NCI-H2171 (cell line): ENCODE measurements around the gene JADE2.
"Not testable (repeated sequence)": the region's sequence is repeated elsewhere in the genome, so short reads cannot be mapped to it uniquely, and the experiment has no call there.

Experiments
- DNase-seq: peaks from one replicate; lab custom pipeline; 2025; lab: John Stamatoyannopoulos, UW

JADE2 gene

GRCh38 chr5:134551901-134552300 is 26.4 kb downstream of the JADE2 start:
- no peak for DNase-seq

GRCh38 chr5:134552301-134552700 is 26.8 kb downstream of the JADE2 start:
- DNase-seq: no peak

GRCh38 chr5:134552716-134553115 is 27.2 kb downstream of the JADE2 start:
- DNase-seq: not testable (repeated sequence)

- no peak for DNase-seq
Measured at GRCh38 chr5:134553821-134554267, 28.4 kb downstream of the JADE2 start.

- DNase-seq: no peak
Measured at GRCh38 chr5:134554319-134555222, 29.1 kb downstream of the JADE2 start.

- DNase-seq: no peak
Measured at GRCh38 chr5:134555223-134555889, 29.9 kb downstream of the JADE2 start.

GRCh38 chr5:134555890-134556311 is 30.4 kb downstream of the JADE2 start:
- DNase-seq: peak; percentile 71

- not testable (repeated sequence) for DNase-seq
Measured at GRCh38 chr5:134556588-134556987, 31.1 kb downstream of the JADE2 start.

- DNase-seq: no peak
Measured at GRCh38 chr5:134556994-134557393, 31.5 kb downstream of the JADE2 start.

- no peak for DNase-seq
Measured at GRCh38 chr5:134559672-134560071, 34.2 kb downstream of the JADE2 start.

- no peak for DNase-seq
Measured at GRCh38 chr5:134560698-134561097, 35.2 kb downstream of the JADE2 start.

GRCh38 chr5:134561871-134562296 is 36.4 kb downstream of the JADE2 start:
- DNase-seq: no peak

GRCh38 chr5:134563221-134563620 is 37.8 kb downstream of the JADE2 start:
- no peak for DNase-seq

GRCh38 chr5:134563962-134564361 is 38.5 kb downstream of the JADE2 start:
- DNase-seq: no peak

- DNase-seq: no peak
Measured at GRCh38 chr5:134564396-134564795, 38.9 kb downstream of the JADE2 start.

GRCh38 chr5:134565791-134566740 is 40.6 kb downstream of the JADE2 start:
- no peak for DNase-seq

- no peak for DNase-seq
Measured at GRCh38 chr5:134566741-134567221, 41.3 kb downstream of the JADE2 start.

GRCh38 chr5:134567641-134568336 is 42.3 kb downstream of the JADE2 start:
- DNase-seq: no peak

GRCh38 chr5:134568337-134568700 is 42.8 kb downstream of the JADE2 start:
- DNase-seq: no peak

- no peak for DNase-seq
Measured at GRCh38 chr5:134568761-134569695, 43.6 kb downstream of the JADE2 start.
